Ishikawa (cell line): Measurements from ENCODE around the gene RAB3C.
A peak's percentile ranks its signal among the peaks of the same experiment; 100 is the strongest.

Experiments used
- CEBPB ChIP-seq: IDR thresholded peaks from 2 replicates; pipeline ENCODE4 v1.6.1; 2012
- CREB1 ChIP-seq: IDR thresholded peaks from 2 replicates; pipeline ENCODE4 v1.6.1; 2012; ENCODE audit warnings: low read depth
- EGR1 ChIP-seq: IDR thresholded peaks from 2 replicates; pipeline ENCODE4 v1.6.1; 2012
- EP300 ChIP-seq: IDR thresholded peaks from 2 replicates; pipeline ENCODE4 v1.6.1; 2012; ENCODE audit warnings: borderline replicate concordance
- FOXM1 ChIP-seq: IDR thresholded peaks from 2 replicates; pipeline ENCODE4 v1.6.1; 2012; ENCODE audit warnings: low read depth, borderline replicate concordance
- MAX ChIP-seq: IDR thresholded peaks from 2 replicates; pipeline ENCODE4 v1.6.1; 2012
- NFIC ChIP-seq: IDR thresholded peaks from 2 replicates; pipeline ENCODE4 v1.6.1; 2012
- RAD21 ChIP-seq: IDR thresholded peaks from 2 replicates; pipeline ENCODE4 v1.6.1; 2012; ENCODE audit warnings: low read depth
- TAF1 ChIP-seq: IDR thresholded peaks from 2 replicates; pipeline ENCODE4 v1.6.1; 2012; ENCODE audit warnings: low read depth, mild to moderate bottlenecking
- TCF12 ChIP-seq: IDR thresholded peaks from 2 replicates; pipeline ENCODE4 v1.6.1; 2012; ENCODE audit warnings: low read depth
- TEAD4 ChIP-seq: IDR thresholded peaks from 2 replicates; pipeline ENCODE4 v1.6.1; 2012
- YY1 ChIP-seq: IDR thresholded peaks from 2 replicates; pipeline ENCODE4 v1.6.1; 2012; ENCODE audit warnings: low read depth
- ZBTB7A ChIP-seq: IDR thresholded peaks from 2 replicates; pipeline ENCODE4 v1.6.1; 2012; ENCODE audit warnings: low read depth
- TF ChIP-seq, protein P1 (sequence below): IDR thresholded peaks from 2 replicates; pipeline ENCODE4 v1.6.1; 2012; ENCODE audit warnings: low read depth, mild to moderate bottlenecking
- TF ChIP-seq, protein P2 (sequence below): IDR thresholded peaks from 2 replicates; pipeline ENCODE4 v1.6.1; 2012

Gene RAB3C

GRCh38 chr5:58640011-58640410 is 57.1 kb downstream of the RAB3C start:
- no peak for TF ChIP-seq FOXM1
- no peak for TF ChIP-seq TEAD4
- TF ChIP-seq EP300 = no peak
- no peak for TF ChIP-seq RAD21
- no peak for TF ChIP-seq CREB1
- no peak for TF ChIP-seq YY1

DNA sequence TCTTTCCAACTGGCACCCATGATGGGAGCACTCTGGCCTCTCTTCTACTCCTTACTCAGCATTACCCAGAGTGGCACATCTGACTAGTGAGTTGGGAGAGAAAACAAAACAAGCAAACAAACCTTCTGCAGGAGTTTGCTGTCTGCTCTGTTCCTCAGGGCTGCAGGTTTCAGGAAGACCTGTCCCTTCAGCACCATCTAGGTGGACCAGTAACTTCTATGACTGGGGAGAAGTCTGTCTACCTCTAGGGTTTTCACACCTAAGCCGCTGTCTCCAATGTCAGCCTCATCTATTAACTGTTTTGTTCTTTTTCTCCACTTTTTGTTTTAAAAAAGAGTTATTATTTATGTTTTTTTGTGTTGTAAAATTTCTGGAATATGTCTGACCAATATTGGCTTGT is 58.7 kb downstream of the RAB3C start:
- no peak for TF ChIP-seq MAX
- TF ChIP-seq, protein P1, sequence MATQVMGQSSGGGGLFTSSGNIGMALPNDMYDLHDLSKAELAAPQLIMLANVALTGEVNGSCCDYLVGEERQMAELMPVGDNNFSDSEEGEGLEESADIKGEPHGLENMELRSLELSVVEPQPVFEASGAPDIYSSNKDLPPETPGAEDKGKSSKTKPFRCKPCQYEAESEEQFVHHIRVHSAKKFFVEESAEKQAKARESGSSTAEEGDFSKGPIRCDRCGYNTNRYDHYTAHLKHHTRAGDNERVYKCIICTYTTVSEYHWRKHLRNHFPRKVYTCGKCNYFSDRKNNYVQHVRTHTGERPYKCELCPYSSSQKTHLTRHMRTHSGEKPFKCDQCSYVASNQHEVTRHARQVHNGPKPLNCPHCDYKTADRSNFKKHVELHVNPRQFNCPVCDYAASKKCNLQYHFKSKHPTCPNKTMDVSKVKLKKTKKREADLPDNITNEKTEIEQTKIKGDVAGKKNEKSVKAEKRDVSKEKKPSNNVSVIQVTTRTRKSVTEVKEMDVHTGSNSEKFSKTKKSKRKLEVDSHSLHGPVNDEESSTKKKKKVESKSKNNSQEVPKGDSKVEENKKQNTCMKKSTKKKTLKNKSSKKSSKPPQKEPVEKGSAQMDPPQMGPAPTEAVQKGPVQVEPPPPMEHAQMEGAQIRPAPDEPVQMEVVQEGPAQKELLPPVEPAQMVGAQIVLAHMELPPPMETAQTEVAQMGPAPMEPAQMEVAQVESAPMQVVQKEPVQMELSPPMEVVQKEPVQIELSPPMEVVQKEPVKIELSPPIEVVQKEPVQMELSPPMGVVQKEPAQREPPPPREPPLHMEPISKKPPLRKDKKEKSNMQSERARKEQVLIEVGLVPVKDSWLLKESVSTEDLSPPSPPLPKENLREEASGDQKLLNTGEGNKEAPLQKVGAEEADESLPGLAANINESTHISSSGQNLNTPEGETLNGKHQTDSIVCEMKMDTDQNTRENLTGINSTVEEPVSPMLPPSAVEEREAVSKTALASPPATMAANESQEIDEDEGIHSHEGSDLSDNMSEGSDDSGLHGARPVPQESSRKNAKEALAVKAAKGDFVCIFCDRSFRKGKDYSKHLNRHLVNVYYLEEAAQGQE = peak; percentile 70
- TF ChIP-seq EP300 = no peak

DNA sequence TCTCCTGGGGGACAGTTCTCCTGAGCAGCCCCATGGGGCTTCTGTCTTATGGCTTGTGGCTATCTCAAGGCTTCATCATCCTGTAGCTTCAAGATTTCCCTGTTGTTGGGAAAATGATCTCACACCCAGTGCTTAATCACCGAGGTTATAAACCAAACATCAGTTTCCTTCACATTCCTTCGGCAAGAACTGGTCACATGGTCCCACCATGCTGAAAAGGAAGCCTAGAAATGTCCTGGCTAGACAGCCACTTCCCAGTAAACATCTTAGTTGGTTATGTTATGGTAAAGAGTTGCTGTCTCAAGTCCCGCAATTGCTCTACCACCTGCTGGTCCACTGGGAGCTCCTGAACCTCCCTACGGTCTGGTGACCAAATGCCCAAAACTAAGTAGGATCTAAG is 66.0 kb downstream of the RAB3C start:
- TF ChIP-seq TEAD4 (no peak), CEBPB (no peak), FOXM1 (no peak), EGR1 (no peak), MAX (no peak), TCF12 (no peak), TAF1 (no peak), EP300 (no peak), CREB1 (no peak), NFIC (no peak), YY1 (no peak), RAD21 (no peak), ZBTB7A (no peak)
- TF ChIP-seq, protein P1 = no peak
- TF ChIP-seq, protein P2, sequence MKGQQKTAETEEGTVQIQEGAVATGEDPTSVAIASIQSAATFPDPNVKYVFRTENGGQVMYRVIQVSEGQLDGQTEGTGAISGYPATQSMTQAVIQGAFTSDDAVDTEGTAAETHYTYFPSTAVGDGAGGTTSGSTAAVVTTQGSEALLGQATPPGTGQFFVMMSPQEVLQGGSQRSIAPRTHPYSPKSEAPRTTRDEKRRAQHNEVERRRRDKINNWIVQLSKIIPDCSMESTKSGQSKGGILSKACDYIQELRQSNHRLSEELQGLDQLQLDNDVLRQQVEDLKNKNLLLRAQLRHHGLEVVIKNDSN = no peak

DNA sequence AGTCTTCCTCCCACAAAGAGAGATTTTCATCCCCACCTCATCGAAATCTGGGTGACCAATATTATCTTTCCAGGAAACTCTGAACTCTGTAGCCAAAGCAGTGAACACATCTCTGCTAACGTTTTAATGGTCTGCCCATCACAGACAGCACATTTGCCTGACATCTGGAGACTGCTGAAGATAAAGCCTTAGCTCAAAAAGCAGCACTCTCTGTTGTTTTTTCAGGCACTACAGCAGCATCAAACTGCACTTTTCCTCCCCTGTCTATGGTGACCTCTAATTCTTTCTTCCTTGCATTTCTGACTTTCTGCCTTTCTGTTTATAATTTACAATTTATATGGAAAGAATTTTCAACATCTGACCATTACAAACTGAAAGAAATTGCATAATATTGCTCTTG is 66.8 kb downstream of the RAB3C start:
- no peak for TF ChIP-seq FOXM1
- TF ChIP-seq NFIC = no peak
- TF ChIP-seq, protein P2 = no peak
- no peak for TF ChIP-seq CREB1
- TF ChIP-seq, protein P1 = no peak
- no peak for TF ChIP-seq EP300
- no peak for TF ChIP-seq TCF12
- no peak for TF ChIP-seq YY1
- no peak for TF ChIP-seq ZBTB7A
- no peak for TF ChIP-seq RAD21
- no peak for TF ChIP-seq MAX
- no peak for TF ChIP-seq CEBPB
- TF ChIP-seq TEAD4 = no peak
- no peak for TF ChIP-seq EGR1

DNA sequence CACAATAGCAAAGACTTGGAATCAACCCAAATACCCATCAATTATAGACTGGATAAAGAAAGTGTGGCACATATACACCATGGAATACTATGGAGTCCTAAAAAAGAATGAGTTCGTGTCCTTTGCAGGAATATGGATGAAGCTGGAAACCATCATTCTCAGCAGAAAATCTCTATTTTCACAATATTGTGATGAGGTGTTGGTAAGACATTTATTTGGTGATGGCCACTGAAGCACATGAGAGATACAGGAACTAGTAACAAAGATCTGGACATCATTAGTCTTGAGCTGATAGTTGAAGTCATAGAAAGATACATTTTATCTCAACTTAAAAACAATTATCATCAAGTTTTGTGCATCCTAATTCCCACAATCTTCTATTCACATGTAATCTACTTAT is 70.6 kb downstream of the RAB3C start:
- TF ChIP-seq CEBPB (no peak), YY1 (no peak), RAD21 (no peak), FOXM1 (no peak), ZBTB7A (no peak), TAF1 (no peak), CREB1 (no peak), TEAD4 (no peak), TCF12 (no peak), NFIC (no peak), MAX (no peak), EP300 (no peak), EGR1 (no peak)
- TF ChIP-seq, protein P2 = no peak
- TF ChIP-seq, protein P1 = no peak
